HCT116 (cell line): Measurements from ENCODE around the gene PNPO.
A peak's percentile ranks its signal among the peaks of the same experiment; 100 is the strongest.

Source experiments
- CEBPB ChIP-seq: IDR thresholded peaks from 2 replicates; pipeline ENCODE4 v1.6.1; 2012; ENCODE audit warnings: low read depth
- EGR1 ChIP-seq: IDR thresholded peaks from 2 replicates; pipeline ENCODE4 v1.6.1; 2012; ENCODE audit warnings: low read depth
- EZH2 ChIP-seq: fragments of 200-600 bp; sonication (generic); IDR thresholded peaks from 2 replicates; pipeline ENCODE4 v1.6.1; 2017; ENCODE audit warnings: antibody characterized with exemption, mixed run types
- EZH2phosphoT487 ChIP-seq: fragments of 200-600 bp; IDR thresholded peaks from 2 replicates; pipeline ENCODE4 v1.6.1; 2018; ENCODE audit warnings: antibody characterized with exemption, borderline replicate concordance
- POLR2A ChIP-seq: IDR thresholded peaks from 2 replicates; pipeline ENCODE4 v1.7.0; 2011; ENCODE audit warnings: borderline replicate concordance; ENCODE audit not compliant: insufficient read depth, insufficient read length; ENCODE audit errors: extremely low read depth
- RAD21 ChIP-seq: IDR thresholded peaks from 2 replicates; pipeline ENCODE4 v1.6.1; 2012; ENCODE audit warnings: low read depth, mild to moderate bottlenecking
- SP1 ChIP-seq: IDR thresholded peaks from 2 replicates; pipeline ENCODE4 v1.6.1; 2012; ENCODE audit warnings: low read depth
- SRF ChIP-seq: IDR thresholded peaks from 2 replicates; pipeline ENCODE4 v1.6.1; 2012; ENCODE audit warnings: low read depth
- TCF7L2 ChIP-seq: IDR thresholded peaks from 2 replicates; pipeline ENCODE4 v1.7.0; 2011; ENCODE audit warnings: borderline replicate concordance, inconsistent platforms; ENCODE audit not compliant: insufficient read depth, insufficient read length; ENCODE audit errors: extremely low read depth
- YY1 ChIP-seq: IDR thresholded peaks from 2 replicates; pipeline ENCODE4 v1.6.1; 2011; ENCODE audit warnings: low read length, low read depth, moderate library complexity, mild to moderate bottlenecking; ENCODE audit not compliant: insufficient replicate concordance; ENCODE audit errors: extremely low read depth
- ZNF274 ChIP-seq: fragments of 200-500 bp; sonication (Bioruptor generic); IDR thresholded peaks from 2 replicates; pipeline ENCODE4 v1.6.1; 2014; ENCODE audit warnings: mild to moderate bottlenecking, low read depth, low read length, inconsistent platforms
- TF ChIP-seq, protein P1 (sequence below), 3 experiments: fragments of 200-600 bp in 1 of 3; sonication (generic) in 1 of 3; IDR thresholded peaks in 2 of 3; conservative IDR thresholded peaks in 1 of 3; 2 replicates each; pipeline ENCODE4 v1.5.1; 2012 to 2017; ENCODE audit warnings: low read depth in 2 of 3, low read length in 2 of 3, antibody characterized with exemption in 1 of 3, borderline replicate concordance in 1 of 3, control low read depth in 1 of 3, mild to moderate bottlenecking in 1 of 3, mixed read lengths in 1 of 3, mixed run types in 1 of 3, moderate library complexity in 1 of 3; ENCODE audit not compliant: insufficient read depth in 1 of 3
- TF ChIP-seq, protein P2 (sequence below): IDR thresholded peaks from 2 replicates; pipeline ENCODE4 v1.6.1; 2012; ENCODE audit warnings: low read depth
- TF ChIP-seq, protein P3 (sequence below): IDR thresholded peaks from 2 replicates; pipeline ENCODE4 v1.6.1; 2011; ENCODE audit warnings: mild to moderate bottlenecking, low read length, moderate library complexity; ENCODE audit not compliant: insufficient replicate concordance; ENCODE audit errors: extremely low read depth

DNA sequence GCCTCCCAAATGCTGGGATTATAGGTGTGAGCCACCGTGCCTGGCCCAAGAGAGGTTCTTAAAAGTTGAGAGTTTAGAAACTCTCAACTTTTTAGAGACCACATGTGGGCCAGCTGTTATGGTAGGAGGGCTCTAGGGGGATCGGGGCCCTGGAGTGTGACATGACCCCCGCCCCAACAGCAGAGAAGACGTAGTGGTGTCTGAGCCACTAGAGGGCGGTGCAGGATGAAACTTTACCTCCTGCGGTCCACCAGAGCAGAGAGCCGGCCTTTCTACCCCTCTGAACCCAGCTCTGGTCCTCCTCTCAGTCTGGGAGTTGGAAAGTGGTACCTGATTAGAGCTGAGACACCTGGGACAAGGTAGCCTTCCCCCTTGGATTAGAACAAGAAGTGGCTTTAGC lies 37.0 kb downstream of the PNPO start:
- TF ChIP-seq RAD21 (peak; percentile 74), CEBPB (no peak), EZH2 (no peak), ZNF274 (no peak), POLR2A (no peak), YY1 (no peak), EZH2phosphoT487 (no peak), EGR1 (no peak), SP1 (no peak), TCF7L2 (no peak), SRF (no peak)
- TF ChIP-seq, protein P1, sequence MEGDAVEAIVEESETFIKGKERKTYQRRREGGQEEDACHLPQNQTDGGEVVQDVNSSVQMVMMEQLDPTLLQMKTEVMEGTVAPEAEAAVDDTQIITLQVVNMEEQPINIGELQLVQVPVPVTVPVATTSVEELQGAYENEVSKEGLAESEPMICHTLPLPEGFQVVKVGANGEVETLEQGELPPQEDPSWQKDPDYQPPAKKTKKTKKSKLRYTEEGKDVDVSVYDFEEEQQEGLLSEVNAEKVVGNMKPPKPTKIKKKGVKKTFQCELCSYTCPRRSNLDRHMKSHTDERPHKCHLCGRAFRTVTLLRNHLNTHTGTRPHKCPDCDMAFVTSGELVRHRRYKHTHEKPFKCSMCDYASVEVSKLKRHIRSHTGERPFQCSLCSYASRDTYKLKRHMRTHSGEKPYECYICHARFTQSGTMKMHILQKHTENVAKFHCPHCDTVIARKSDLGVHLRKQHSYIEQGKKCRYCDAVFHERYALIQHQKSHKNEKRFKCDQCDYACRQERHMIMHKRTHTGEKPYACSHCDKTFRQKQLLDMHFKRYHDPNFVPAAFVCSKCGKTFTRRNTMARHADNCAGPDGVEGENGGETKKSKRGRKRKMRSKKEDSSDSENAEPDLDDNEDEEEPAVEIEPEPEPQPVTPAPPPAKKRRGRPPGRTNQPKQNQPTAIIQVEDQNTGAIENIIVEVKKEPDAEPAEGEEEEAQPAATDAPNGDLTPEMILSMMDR (IDR thresholded peaks at IDR 0.05 in 2 of 3, conservative IDR thresholded peaks at IDR 0.05 in 1 of 3; ENCODE audit: borderline replicate concordance in 1 of 3, insufficient read depth in 1 of 3, low read depth in 2 of 3, low read length in 2 of 3), result peak; percentile 73 to 88 (median 84)
- TF ChIP-seq, protein P2, sequence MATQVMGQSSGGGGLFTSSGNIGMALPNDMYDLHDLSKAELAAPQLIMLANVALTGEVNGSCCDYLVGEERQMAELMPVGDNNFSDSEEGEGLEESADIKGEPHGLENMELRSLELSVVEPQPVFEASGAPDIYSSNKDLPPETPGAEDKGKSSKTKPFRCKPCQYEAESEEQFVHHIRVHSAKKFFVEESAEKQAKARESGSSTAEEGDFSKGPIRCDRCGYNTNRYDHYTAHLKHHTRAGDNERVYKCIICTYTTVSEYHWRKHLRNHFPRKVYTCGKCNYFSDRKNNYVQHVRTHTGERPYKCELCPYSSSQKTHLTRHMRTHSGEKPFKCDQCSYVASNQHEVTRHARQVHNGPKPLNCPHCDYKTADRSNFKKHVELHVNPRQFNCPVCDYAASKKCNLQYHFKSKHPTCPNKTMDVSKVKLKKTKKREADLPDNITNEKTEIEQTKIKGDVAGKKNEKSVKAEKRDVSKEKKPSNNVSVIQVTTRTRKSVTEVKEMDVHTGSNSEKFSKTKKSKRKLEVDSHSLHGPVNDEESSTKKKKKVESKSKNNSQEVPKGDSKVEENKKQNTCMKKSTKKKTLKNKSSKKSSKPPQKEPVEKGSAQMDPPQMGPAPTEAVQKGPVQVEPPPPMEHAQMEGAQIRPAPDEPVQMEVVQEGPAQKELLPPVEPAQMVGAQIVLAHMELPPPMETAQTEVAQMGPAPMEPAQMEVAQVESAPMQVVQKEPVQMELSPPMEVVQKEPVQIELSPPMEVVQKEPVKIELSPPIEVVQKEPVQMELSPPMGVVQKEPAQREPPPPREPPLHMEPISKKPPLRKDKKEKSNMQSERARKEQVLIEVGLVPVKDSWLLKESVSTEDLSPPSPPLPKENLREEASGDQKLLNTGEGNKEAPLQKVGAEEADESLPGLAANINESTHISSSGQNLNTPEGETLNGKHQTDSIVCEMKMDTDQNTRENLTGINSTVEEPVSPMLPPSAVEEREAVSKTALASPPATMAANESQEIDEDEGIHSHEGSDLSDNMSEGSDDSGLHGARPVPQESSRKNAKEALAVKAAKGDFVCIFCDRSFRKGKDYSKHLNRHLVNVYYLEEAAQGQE, result no peak
- TF ChIP-seq, protein P3, sequence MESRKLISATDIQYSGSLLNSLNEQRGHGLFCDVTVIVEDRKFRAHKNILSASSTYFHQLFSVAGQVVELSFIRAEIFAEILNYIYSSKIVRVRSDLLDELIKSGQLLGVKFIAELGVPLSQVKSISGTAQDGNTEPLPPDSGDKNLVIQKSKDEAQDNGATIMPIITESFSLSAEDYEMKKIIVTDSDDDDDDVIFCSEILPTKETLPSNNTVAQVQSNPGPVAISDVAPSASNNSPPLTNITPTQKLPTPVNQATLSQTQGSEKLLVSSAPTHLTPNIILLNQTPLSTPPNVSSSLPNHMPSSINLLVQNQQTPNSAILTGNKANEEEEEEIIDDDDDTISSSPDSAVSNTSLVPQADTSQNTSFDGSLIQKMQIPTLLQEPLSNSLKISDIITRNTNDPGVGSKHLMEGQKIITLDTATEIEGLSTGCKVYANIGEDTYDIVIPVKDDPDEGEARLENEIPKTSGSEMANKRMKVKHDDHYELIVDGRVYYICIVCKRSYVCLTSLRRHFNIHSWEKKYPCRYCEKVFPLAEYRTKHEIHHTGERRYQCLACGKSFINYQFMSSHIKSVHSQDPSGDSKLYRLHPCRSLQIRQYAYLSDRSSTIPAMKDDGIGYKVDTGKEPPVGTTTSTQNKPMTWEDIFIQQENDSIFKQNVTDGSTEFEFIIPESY, result no peak
